DMS 273 (cell line): ENCODE measurements around the gene DUSP8.

Experiments
- DNase-seq: peaks from one replicate; lab custom pipeline; 2025; ENCODE audit not compliant: unreplicated experiment; lab: John Stamatoyannopoulos, UW

Gene DUSP8

GRCh38 chr11:1566381-1567051 lies 5.6 kb downstream of the DUSP8 start:
- no peak for DNase-seq

DNA sequence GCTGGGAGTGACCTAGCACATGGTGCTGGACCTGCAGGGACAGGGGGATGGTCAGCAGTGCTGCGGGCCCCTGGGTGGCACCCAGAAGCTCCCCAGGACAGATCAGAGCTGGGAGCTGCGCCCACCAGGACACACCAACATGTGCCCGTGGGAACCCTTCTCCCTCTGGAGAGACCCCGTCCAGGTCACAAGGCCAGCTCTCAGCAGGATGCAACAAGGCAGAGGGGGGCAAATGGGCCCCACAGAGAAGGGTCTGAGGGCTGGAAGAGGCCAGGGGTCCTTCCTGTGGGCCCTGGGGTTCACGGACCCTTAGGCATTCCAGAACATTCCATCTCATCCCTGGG lies 6.2 kb downstream of the DUSP8 start:
- no peak for DNase-seq

DNA sequence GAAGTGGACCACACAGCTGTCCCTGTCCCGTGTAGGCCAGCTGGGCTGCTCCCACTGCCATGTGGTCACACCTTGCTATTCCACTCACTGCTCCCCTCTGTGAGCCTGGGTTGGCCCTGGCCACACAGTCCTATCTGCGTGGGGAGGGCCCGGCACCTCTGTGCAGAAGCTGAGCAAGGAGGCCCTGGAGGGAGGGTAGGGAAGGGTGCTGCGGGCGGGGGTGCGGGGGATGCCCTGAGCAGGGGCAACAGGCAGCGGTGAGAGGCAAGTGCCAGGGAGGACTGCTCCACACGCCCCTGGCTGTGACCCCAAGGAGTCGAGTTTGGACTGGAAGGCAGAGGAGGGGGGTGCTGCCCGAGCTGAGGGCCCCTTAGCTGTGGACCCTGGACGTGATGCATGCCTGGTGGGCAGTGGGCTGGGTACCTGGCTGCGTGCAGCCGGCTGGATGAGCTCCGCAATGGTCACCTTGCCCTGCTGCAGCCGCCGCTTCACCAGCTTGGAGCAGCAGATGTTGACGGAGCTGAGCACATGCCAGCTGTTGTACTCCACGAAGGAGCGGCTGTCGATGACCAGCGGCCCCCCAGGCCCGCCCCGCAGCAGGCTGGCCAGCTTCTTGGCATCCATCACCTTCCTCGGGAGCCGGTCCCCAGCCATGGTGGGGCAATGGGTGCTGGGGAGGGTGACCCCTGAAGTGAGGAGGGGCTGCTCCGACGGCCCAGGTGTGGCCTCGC lies 6.7 kb downstream of the DUSP8 start:
- no peak for DNase-seq

GRCh38 chr11:1564535-1565172 lies 7.4 kb downstream of the DUSP8 start:
- peak; percentile 89 for DNase-seq

DNA sequence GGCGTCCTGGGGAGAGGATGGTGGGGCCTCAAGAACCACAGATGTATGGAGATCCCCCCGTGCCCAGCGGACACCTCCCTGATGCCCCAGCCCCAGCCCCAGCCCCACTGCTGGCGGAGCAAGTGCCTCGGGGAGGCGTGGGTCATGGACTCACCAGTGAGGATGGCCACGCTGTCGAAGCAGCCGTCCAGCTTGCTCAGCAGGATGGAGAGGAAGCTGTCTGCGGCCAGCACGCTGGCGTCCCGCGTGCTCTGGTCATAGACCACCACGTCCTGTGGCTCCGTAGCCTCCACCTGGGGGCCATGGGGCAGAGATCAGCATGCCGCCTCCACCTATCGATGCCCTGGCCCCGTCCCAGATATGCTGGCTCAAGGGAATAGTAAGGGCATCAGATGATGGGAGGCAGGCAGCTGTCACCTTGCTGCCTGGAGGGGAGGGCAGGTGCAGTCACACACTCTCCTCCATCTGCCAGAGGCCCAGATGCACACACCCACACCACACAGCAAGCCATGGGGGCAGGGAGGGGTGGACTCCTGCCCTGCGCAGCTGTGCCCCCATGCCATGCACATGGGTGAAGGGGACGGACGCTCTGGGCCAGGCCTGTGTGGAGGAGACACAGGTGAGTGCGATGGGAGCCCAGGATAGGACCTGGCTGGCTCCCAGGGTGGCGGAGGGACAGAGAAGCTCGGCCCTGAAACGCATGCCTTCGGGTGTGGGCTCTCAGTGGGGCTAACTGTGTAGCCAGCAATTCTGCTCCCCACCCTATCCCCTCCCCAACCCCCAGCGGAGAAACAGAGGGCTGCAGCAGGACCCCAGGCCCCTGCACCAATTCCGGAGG lies 8.2 kb downstream of the DUSP8 start:
- peak; percentile 70 for DNase-seq

DNA sequence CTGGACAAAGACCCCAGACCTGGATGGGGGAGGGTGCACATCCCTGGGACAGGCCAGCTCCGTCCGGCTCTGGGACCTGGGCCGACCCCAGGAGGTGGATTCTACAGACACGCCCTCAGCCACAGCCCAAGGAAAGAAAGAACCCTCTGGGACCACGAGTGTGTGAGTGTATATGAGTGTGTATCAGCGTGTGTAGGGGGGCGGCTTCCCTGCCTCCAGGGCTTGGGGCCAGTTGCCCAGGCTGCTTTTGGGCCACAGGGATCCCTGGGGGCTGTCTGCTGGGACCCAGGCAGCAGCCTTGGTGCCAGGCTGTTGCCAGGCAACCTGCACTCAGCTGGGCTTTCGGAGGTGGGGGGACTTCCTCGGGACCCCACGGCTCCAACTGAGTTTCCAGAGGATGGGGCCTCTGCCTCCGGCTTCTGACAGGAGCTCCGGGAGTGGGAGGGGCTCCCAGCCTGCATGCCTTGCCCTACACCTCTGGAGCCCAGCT lies 8.9 kb downstream of the DUSP8 start:
- DNase-seq = no peak

DNA sequence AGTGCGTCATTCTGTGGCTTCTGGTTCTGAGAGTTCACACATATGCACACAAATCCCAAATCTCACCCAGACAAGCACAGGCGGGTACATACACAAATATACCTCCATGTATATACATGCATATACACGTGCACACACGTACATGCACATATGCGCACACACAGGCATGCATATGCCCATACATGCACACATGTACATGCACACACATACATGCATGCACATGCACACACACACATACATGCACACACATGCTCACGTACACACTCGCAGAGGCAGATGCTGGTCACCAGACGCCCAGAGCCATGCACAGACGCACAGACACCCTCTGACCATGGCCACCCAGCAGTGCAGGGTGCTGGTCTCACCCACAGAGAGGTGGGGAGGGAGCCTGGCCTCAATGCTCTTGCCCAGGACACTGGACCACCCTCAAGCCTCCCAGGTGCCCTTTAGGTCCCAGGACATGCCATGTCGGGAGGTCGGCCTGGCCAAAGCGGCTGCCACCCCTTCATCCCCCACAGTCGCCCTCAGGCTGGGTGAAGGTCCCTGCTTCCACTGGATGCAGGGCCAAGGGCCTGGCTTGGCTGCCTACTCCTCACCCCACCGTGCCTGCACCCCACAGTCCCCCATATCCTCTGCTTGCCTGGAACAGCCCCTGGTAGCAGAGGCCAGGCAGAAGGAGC lies 9.5 kb downstream of the DUSP8 start:
- DNase-seq = no peak

DNA sequence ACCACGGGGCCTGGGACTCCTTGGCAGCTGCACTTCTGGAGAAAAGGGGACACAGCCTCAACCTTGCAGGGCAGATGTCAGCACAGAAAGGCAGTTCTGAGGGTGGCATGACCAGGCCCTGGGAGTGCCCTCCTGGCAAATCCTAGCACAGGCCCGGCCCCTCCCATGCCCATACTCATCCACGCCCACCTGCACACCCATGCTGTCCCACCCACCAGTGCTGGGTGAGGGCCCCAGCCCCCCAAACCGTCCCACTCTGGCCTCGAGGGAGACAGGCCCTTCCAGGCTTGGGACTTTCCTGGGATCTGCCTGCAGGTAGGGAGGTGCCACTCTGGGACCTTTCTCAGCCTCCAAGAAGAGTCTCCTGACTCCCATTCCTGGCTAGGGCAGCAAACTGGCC lies 10.1 kb downstream of the DUSP8 start:
- DNase-seq = no peak

- no peak for DNase-seq
Observed at GRCh38 chr11:1561266-1561665, 10.8 kb downstream of the DUSP8 start.

GRCh38 chr11:1560649-1561251 lies 11.3 kb downstream of the DUSP8 start:
- peak; percentile 33 for DNase-seq

GRCh38 chr11:1560002-1560648 lies 11.9 kb downstream of the DUSP8 start:
- DNase-seq = no peak

GRCh38 chr11:1559111-1559951 lies 12.7 kb downstream of the DUSP8 start:
- DNase-seq = peak; percentile 70

- DNase-seq = no peak
Observed at GRCh38 chr11:1558775-1559110, 13.3 kb downstream of the DUSP8 start.

DNA sequence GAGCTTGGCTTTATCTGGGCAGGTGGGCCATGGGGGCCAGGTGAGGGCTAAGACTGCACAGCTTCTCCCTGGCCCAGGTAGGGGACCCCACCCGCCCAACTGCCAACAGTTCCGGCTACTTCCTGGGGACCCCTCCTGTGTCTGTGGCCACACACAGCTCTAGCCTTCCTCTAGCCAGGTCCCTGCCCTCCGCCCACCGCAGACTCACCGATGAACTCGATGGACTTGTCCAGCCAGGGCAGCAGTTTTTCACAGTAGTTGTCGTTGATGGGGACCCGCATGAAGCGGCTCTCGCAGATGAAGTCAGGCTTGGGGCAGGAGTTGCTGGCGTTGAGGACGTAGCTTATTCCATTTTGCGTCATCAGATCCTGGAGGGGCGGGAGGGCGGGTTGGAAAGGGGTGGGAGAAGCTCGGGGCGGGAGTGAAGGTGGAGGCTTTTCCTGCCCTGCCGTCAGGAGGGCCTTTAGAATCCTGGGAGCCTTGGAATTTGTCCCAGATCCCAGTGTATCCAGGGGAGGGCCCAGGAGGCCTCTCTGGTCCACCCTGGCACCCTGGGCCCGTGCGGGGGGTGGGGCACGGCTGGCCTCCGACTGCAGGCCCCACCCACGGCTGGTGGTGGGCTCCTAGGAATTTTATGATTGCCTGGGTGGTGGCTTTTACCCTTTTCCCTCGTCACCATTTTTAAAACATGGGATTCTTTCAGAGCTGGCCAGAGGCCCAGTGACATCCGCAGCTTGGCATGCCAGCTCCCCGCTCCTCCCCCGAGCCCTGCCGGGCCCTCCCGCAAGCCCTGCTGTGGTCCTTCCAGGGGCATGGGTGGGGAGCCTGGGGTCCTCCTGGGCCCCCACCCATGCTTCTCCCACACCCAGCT lies 13.9 kb downstream of the DUSP8 start:
- peak; percentile 48 for DNase-seq

DNA sequence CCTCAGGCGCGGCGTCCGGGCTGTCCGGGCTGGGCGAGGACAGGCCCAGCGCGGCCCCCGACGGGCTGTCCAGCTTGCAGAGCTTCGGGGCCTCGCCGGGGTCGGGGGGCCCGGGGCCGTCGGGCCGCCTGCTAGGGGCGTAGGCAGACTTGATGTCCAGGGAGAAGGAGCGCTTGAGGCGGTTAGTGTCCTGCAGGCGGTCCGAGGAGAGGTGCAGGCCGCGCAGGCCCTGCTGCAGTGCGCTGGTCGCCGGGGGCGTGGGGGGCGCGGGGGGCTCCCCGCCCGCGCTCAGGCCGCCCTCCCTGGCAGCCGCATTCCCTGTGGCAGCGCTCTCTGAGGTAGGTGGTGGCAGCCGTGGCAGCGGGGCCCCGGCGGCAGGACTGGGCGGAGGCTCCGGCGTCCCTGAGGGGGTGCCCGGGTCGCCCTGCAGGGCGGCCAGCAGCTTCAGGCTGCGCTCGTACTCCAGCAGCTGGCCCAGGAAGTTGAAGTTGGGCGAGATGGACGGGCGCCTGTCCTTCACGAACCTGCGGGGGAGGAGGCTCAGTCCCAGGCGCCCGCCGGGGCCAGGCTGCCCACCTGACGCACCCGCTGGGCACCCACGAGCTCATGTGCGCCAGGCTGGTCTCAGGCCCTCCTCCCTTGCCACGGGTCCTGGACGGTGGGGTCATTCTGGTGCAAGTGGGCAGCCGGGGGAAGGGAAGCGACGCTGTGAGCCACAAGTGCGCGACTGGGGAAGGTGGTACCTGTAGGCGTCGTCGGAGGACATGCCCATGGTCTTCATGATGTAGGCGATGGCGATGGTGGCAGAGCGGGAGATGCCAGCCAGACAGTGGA lies 14.8 kb downstream of the DUSP8 start:
- DNase-seq = no peak

- no peak for DNase-seq
Observed at GRCh38 chr11:1556278-1556902, 15.7 kb downstream of the DUSP8 start.

DNA sequence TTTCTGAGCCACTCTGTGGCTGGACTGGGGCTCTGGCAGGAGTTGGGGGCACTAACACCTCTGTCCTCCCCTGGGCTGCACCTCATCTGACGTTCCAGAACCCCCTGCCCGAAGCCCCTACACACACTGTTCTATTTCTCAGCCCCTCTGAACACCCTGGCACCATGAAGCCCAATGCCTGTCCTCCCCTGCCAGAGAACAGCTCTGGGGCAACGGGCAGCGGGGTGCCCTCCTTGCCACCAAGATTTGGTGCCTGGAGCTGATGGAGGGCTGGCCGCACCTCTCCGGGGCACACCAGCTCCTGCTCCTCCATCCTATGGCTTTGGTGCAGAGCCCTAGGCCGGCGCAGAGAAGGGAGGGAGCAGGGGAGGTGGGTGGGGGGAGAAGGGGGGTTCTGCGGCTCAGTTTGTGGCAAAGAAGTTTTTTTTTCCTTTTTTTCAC lies 16.3 kb downstream of the DUSP8 start:
- no peak for DNase-seq
